HepG2 (cell line): Measurements from ENCODE around the gene TMEM106B.

Source experiments
- BHLHE40 ChIP-seq: IDR thresholded peaks from 2 replicates; pipeline ENCODE4 v1.6.1; 2011; ENCODE audit warnings: low read length, improper control_type of control experiment
- KAT7 ChIP-seq: IDR thresholded peaks from 2 replicates; pipeline ENCODE4 v1.6.1; 2018; ENCODE audit warnings: borderline replicate concordance, missing compliant biosample characterization
- MAFG ChIP-seq: sonication (generic); formaldehyde crosslinking; IDR thresholded peaks from 2 replicates; pipeline ENCODE4 v1.5.1; 2020; ENCODE audit warnings: mild to moderate bottlenecking, missing genetic modification reagents
- MXI1 ChIP-seq: IDR thresholded peaks from 3 replicates; pipeline ENCODE4 v1.6.1; 2012; ENCODE audit warnings: low read depth, low read length, inconsistent platforms, borderline replicate concordance
- NFYC ChIP-seq: IDR thresholded peaks from 2 replicates; pipeline ENCODE4 v1.6.1; 2016; ENCODE audit warnings: missing genetic modification reagents, missing compliant biosample characterization
- ZBTB4 ChIP-seq: sonication (generic); formaldehyde crosslinking; IDR thresholded peaks from 2 replicates; pipeline ENCODE4 v1.4.0; 2020; ENCODE audit warnings: missing genetic modification reagents, mild to moderate bottlenecking, borderline replicate concordance
- ZNF317 ChIP-seq: sonication (generic); formaldehyde crosslinking; IDR thresholded peaks from 2 replicates; pipeline ENCODE4 v1.5.0; 2020; ENCODE audit warnings: mild to moderate bottlenecking, missing genetic modification reagents
- TF ChIP-seq, protein P1 (sequence below): sonication (generic); formaldehyde crosslinking; IDR thresholded peaks from 2 replicates; pipeline ENCODE4 v1.5.0; 2020; ENCODE audit warnings: mild to moderate bottlenecking, missing genetic modification reagents, moderate library complexity

DNA sequence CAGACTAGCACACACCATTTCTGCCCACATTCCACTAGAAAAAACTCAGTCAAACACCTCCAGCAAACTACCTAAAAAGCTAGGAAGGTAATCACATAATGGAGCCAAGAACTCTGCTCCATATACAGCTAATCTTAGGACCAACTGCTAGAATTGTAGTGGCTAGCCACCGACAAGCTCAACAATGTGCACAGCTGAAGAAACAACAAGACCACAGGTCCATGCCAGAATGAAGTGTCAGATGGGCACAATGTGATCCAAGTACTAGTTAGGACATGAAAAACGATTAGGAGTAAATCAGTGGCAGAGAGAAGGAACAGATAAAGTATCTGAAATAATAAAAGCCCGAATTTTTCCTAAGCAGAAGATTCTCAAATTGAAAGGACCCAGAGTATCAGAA, 38.6 kb downstream of the TMEM106B start:
- TF ChIP-seq ZBTB4 (CRISPR knock-in tag): no peak
- TF ChIP-seq ZNF317 (CRISPR knock-in tag): no peak
- TF ChIP-seq NFYC: no peak
- no peak for TF ChIP-seq MXI1
- TF ChIP-seq MAFG: no peak
- TF ChIP-seq BHLHE40: no peak
- TF ChIP-seq, protein P1, sequence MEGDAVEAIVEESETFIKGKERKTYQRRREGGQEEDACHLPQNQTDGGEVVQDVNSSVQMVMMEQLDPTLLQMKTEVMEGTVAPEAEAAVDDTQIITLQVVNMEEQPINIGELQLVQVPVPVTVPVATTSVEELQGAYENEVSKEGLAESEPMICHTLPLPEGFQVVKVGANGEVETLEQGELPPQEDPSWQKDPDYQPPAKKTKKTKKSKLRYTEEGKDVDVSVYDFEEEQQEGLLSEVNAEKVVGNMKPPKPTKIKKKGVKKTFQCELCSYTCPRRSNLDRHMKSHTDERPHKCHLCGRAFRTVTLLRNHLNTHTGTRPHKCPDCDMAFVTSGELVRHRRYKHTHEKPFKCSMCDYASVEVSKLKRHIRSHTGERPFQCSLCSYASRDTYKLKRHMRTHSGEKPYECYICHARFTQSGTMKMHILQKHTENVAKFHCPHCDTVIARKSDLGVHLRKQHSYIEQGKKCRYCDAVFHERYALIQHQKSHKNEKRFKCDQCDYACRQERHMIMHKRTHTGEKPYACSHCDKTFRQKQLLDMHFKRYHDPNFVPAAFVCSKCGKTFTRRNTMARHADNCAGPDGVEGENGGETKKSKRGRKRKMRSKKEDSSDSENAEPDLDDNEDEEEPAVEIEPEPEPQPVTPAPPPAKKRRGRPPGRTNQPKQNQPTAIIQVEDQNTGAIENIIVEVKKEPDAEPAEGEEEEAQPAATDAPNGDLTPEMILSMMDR (CRISPR knock-in tag): no peak
- no peak for TF ChIP-seq KAT7 (CRISPR knock-in tag)
